DOHH2 (cell line): ENCODE results near the gene HDC.

ENCODE experiments used
- H3F3A ChIP-seq: fragments of 200-600 bp; sonication (generic), shearing (Covaris generic); 2 replicates; pipeline ENCODE4 v1.6.0; 2016; ENCODE audit warnings: antibody characterized with exemption, mild to moderate bottlenecking; ENCODE audit not compliant: control insufficient read depth, insufficient read depth
- H3K27ac ChIP-seq: fragments of 200-600 bp; sonication (generic); 2 replicates; pipeline ENCODE4 v1.5.1; 2014; ENCODE audit warnings: low read depth, mild to moderate bottlenecking, low read length, moderate library complexity
- H3K27me3 ChIP-seq: fragments of 200-600 bp; sonication (generic); 2 replicates; pipeline ENCODE4 v1.6.1; 2014; ENCODE audit warnings: mild to moderate bottlenecking, low read length, mixed read lengths; ENCODE audit not compliant: control insufficient read depth
- H3K36me3 ChIP-seq: fragments of 200-600 bp; sonication (generic); 2 replicates; pipeline ENCODE4 v1.6.1; 2014; ENCODE audit warnings: mild to moderate bottlenecking, low read length, moderate library complexity, mixed read lengths; ENCODE audit not compliant: control insufficient read depth
- H3K4me1 ChIP-seq: fragments of 200-600 bp; sonication (generic); 2 replicates; pipeline ENCODE4 v1.6.1; 2014; ENCODE audit warnings: mild to moderate bottlenecking, low read length, mixed read lengths; ENCODE audit not compliant: control insufficient read depth
- H3K4me2 ChIP-seq: fragments of 200-600 bp; sonication (generic); 2 replicates; pipeline ENCODE4 v1.6.0; 2014; ENCODE audit warnings: mild to moderate bottlenecking, low read length, moderate library complexity
- H3K4me3 ChIP-seq: fragments of 200-600 bp; sonication (generic); 2 replicates; pipeline ENCODE4 v1.5.1; 2014; ENCODE audit warnings: mild to moderate bottlenecking, low read length, mixed read lengths
- H3K79me2 ChIP-seq: fragments of 200-600 bp; sonication (generic); 2 replicates; pipeline ENCODE4 v1.6.1; 2014; ENCODE audit warnings: mild to moderate bottlenecking, low read length, mixed read lengths; ENCODE audit not compliant: control insufficient read depth
- H3K9me2 ChIP-seq: fragments of 200-600 bp; sonication (generic); replicated peaks from 2 replicates; pipeline ENCODE4 v1.6.1; 2014; ENCODE audit warnings: mild to moderate bottlenecking, low read length, mixed read lengths; ENCODE audit not compliant: control insufficient read depth
- H3K9me3 ChIP-seq: fragments of 200-600 bp; sonication (generic); 2 replicates; pipeline ENCODE4 v1.6.1; 2014; ENCODE audit warnings: antibody characterized with exemption, low read length, mixed read lengths; ENCODE audit not compliant: control insufficient read depth, insufficient read depth
- H4K20me1 ChIP-seq: fragments of 200-600 bp; sonication (generic); 2 replicates; pipeline ENCODE4 v1.6.0; 2014; ENCODE audit warnings: low read depth, mild to moderate bottlenecking, antibody characterized with exemption, low read length, moderate library complexity; ENCODE audit not compliant: control insufficient read depth, insufficient read depth
- EZH2phosphoT487 ChIP-seq: fragments of 200-600 bp; sonication (generic); IDR thresholded peaks from 2 replicates; pipeline ENCODE4 v1.6.1; 2017; ENCODE audit warnings: borderline replicate concordance, mild to moderate bottlenecking, antibody characterized with exemption, low read length, moderate library complexity, mixed read lengths
- TF ChIP-seq, protein P1 (sequence below): fragments of 200-600 bp; sonication (generic); IDR thresholded peaks from one replicate; pipeline ENCODE4 v1.5.1; 2014; ENCODE audit warnings: antibody characterized with exemption, mild to moderate bottlenecking, low read depth, low read length; ENCODE audit not compliant: poor library complexity, severe bottlenecking

HDC gene

DNA sequence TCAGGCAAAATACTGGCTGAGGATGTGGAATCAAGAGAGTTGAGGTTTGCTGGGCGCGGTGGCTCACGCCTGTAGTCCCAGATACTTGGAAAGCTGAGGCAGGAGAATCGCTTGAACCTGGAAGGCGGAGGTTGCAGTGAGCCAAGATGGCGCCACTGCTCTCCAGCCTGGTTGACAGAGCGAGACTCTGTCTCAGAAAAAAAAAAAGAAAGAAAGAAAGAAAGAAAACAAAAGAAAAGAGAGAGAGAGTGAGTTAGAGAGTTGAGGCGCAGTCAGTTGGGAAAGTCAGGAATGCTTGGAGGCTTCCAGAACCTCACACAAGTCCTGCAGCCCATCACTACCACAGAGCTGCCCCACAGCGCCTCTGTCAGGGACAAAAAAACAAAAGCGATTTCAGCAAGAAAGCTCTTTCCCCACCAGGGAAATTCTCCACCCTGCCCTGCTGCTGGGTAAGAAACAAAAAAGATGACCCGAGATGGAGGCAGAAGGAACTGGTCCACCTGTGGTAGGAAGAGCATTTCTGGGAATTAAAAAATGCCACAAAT, 13.8 kb downstream of the HDC start:
- no peak overlapping the region for H3K27ac ChIP-seq

DNA sequence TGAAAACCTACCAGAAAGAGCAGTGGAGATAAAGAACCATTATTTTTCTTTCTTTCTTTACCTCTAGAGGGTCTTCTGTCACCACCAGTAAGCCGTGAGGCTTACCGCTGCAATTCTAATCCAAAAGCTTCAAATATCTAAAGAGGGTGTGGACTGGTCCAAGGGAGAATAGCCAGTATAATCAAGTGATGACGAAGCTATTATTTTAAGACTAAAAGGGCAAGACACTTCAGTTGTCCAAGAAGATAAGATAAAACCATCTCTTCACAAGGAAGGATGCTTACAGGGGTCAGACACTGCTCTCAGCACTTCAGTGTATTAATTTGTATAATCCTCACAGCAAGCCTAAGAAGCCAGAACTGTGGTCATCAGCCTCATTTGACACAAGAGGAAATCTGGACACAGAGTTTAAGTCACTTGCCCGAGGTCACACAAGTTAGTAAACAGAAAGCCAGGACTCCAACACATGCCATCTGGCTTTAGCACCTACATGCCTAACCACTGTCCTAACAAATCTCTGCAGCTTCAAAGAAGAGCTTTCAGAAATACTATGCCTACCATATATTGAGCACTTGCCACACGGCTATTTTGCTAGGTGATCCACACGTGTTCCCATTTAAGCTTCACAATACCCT, 14.6 kb downstream of the HDC start:
- H3K36me3 ChIP-seq: no peaks in the 10 kb centered on the region
- H3K4me1 ChIP-seq: no peaks in the 10 kb centered on the region
- H3K27me3 ChIP-seq: peaks cover 7% of the 10 kb centered on the region
- H3K4me3 ChIP-seq: no peak overlapping the region
- H3F3A ChIP-seq: no peaks in the 10 kb centered on the region
- no peak overlapping the region for H3K4me2 ChIP-seq
- no peaks in the 10 kb centered on the region for H3K9me3 ChIP-seq
- no peak overlapping the region for H3K27ac ChIP-seq
- TF ChIP-seq, protein P1, sequence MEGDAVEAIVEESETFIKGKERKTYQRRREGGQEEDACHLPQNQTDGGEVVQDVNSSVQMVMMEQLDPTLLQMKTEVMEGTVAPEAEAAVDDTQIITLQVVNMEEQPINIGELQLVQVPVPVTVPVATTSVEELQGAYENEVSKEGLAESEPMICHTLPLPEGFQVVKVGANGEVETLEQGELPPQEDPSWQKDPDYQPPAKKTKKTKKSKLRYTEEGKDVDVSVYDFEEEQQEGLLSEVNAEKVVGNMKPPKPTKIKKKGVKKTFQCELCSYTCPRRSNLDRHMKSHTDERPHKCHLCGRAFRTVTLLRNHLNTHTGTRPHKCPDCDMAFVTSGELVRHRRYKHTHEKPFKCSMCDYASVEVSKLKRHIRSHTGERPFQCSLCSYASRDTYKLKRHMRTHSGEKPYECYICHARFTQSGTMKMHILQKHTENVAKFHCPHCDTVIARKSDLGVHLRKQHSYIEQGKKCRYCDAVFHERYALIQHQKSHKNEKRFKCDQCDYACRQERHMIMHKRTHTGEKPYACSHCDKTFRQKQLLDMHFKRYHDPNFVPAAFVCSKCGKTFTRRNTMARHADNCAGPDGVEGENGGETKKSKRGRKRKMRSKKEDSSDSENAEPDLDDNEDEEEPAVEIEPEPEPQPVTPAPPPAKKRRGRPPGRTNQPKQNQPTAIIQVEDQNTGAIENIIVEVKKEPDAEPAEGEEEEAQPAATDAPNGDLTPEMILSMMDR: no peak
- TF ChIP-seq EZH2phosphoT487: no peak
- H3K79me2 ChIP-seq: no peaks in the 10 kb centered on the region
- H3K9me2 ChIP-seq: no peaks in the 10 kb centered on the region
- H4K20me1 ChIP-seq: no peaks in the 10 kb centered on the region

More for the DNA sequence above, 13.8 kb downstream of the HDC start:
- Histone ChIP-seq H3K4me1 (no peaks in the 10 kb centered on the region), H3K36me3 (no peaks in the 10 kb centered on the region), H3K27me3 (peaks cover 7% of the 10 kb centered on the region), H3K4me2 (no peak overlapping the region), H3K4me3 (no peak overlapping the region), H4K20me1 (no peaks in the 10 kb centered on the region), H3K9me2 (no peaks in the 10 kb centered on the region), H3K9me3 (no peaks in the 10 kb centered on the region), H3F3A (no peaks in the 10 kb centered on the region), H3K79me2 (no peaks in the 10 kb centered on the region)
- TF ChIP-seq, protein P1: no peak
- TF ChIP-seq EZH2phosphoT487: no peak

DNA sequence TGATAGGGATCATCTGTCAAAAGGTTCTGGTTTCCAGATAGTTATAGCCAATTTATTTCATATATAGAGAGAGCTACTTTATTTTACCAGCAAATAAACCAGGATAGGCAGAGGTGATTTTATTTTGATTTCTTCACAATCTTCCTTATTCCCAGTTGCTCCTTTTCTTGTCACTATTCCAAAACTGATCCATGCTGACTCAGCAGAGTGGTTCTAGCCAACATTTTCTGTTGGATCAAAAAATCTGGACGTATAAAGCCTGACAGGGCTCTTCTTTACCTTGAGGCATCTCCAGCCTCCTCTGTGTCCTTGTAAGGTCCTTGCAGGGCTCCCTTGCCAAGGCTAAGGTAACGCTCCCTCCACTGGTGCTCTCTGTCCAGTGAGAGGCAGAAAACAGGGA, 15.8 kb downstream of the HDC start:
- Histone ChIP-seq H3K9me2 (no peaks in the 10 kb centered on the region), H3K79me2 (no peaks in the 10 kb centered on the region), H3K9me3 (no peaks in the 10 kb centered on the region), H3F3A (no peaks in the 10 kb centered on the region), H3K4me3 (no peak overlapping the region), H3K36me3 (no peaks in the 10 kb centered on the region), H3K27me3 (peaks cover 7% of the 10 kb centered on the region), H4K20me1 (no peaks in the 10 kb centered on the region), H3K4me2 (no peak overlapping the region), H3K27ac (no peak overlapping the region), H3K4me1 (no peaks in the 10 kb centered on the region)
- TF ChIP-seq, protein P1: no peak
- no peak for TF ChIP-seq EZH2phosphoT487
